DND-41 (cell line): ENCODE measurements around the gene WBP1L.
A peak's percentile ranks its signal among the peaks of the same experiment; 100 is the strongest.

Source experiments
- ATAC-seq: fragments of 200-7000 bp; cut with Tn5 transposase; 3 replicates; pipeline ENCODE4 v1.9.1; 2021; ENCODE audit warnings: low read depth; ENCODE audit not compliant: insufficient read depth
- DNase-seq: peaks from one replicate; pipeline ENCODE4 v3.0.0-alpha.2; 2020
- H2AFZ ChIP-seq: 2 replicates; pipeline ENCODE4 v1.6.0; 2012; ENCODE audit warnings: low read depth, low read length
- H3K27ac ChIP-seq: 2 replicates; pipeline ENCODE4 v1.5.1; 2012; ENCODE audit warnings: low read length, inconsistent platforms
- H3K27me3 ChIP-seq: fragments of 200-600 bp; sonication (generic); 2 replicates; pipeline ENCODE4 v1.6.0; 2012; ENCODE audit warnings: low read length, mild to moderate bottlenecking, inconsistent platforms; ENCODE audit not compliant: insufficient read depth, poor library complexity
- H3K36me3 ChIP-seq: 2 replicates; pipeline ENCODE4 v1.5.1; 2012; ENCODE audit warnings: low read length, inconsistent platforms; ENCODE audit not compliant: insufficient read depth
- H3K4me1 ChIP-seq: 2 replicates; pipeline ENCODE4 v1.5.1; 2012; ENCODE audit warnings: mild to moderate bottlenecking, low read length; ENCODE audit not compliant: insufficient read depth
- H3K4me2 ChIP-seq: 2 replicates; pipeline ENCODE4 v1.6.0; 2012; ENCODE audit warnings: mild to moderate bottlenecking, moderate library complexity, low read length, inconsistent platforms; ENCODE audit not compliant: insufficient read depth
- H3K4me3 ChIP-seq, 2 experiments: fragments of 200-600 bp in 1 of 2; shearing (Covaris generic) in 1 of 2; 2 replicates each; pipeline ENCODE4 v1.5.1; 2012 to 2016; ENCODE audit warnings: inconsistent platforms in 2 of 2, low read length in 2 of 2, mild to moderate bottlenecking in 2 of 2, low read depth in 1 of 2, moderate library complexity in 1 of 2
- H3K79me2 ChIP-seq: 2 replicates; pipeline ENCODE4 v1.6.0; 2012; ENCODE audit warnings: low read length, inconsistent platforms; ENCODE audit not compliant: insufficient read depth
- H3K9ac ChIP-seq: 2 replicates; pipeline ENCODE4 v1.6.0; 2012; ENCODE audit warnings: low read depth, mild to moderate bottlenecking, inconsistent platforms, low read length, moderate library complexity
- H3K9me3 ChIP-seq: 2 replicates; pipeline ENCODE4 v1.5.1; 2012; ENCODE audit warnings: low read length, moderate library complexity, mild to moderate bottlenecking, inconsistent platforms; ENCODE audit not compliant: insufficient read depth, severe bottlenecking
- H4K20me1 ChIP-seq: 2 replicates; pipeline ENCODE4 v1.6.0; 2012; ENCODE audit warnings: low read length; ENCODE audit not compliant: insufficient read depth
- CTCF ChIP-seq: IDR thresholded peaks from 2 replicates; pipeline ENCODE4 v1.5.1; 2012; ENCODE audit warnings: borderline replicate concordance, low read length, moderate library complexity, mild to moderate bottlenecking; ENCODE audit not compliant: poor library complexity, severe bottlenecking; ENCODE audit errors: extremely low read depth
- EZH2 ChIP-seq: IDR thresholded peaks from 3 replicates; pipeline ENCODE4 v1.6.1; 2012; ENCODE audit warnings: borderline replicate concordance, low read depth, mild to moderate bottlenecking, moderate library complexity, low read length, inconsistent platforms; ENCODE audit not compliant: severe bottlenecking

Gene WBP1L

GRCh38 chr10:102712843-102713538 lies 30.8 kb upstream of the WBP1L start:
- Histone ChIP-seq H3K4me2 (peak overlapping the region; percentile 82), H3K36me3 (peaks cover 12% of the 10 kb centered on the region), H3K9me3 (no peaks in the 10 kb centered on the region), H3K79me2 (peaks cover 36% of the 10 kb centered on the region), H3K4me3 (peak overlapping the region; percentile 98; a peak in 3 of 4 replicates), H2AFZ (peak overlapping the region; percentile 80), H3K27ac (peak overlapping the region; percentile 55), H3K27me3 (no peaks in the 10 kb centered on the region), H4K20me1 (peaks cover 12% of the 10 kb centered on the region; the same call in 1 of the 2 replicates), H3K4me1 (peaks cover 40% of the 10 kb centered on the region), H3K9ac (peak overlapping the region; percentile 84)
- ATAC-seq (no peak), DNase-seq (no peak)
- TF ChIP-seq EZH2: no peak
- TF ChIP-seq CTCF: no peak

DNA sequence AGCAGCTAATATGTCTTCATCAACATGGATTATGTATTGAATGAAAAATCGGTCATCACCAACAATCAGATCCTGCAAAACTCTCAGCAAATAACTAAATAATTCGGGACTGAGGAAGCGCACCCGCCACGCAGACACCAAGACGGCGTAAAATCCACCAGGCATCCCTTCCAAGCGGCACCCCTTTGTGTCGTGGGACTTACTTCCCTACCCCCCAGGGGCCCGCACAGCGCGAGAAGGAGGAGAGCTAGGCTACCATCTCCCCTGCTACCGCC lies 30.3 kb upstream of the WBP1L start:
- ATAC-seq (peak; percentile 38), DNase-seq (no peak)
- Histone ChIP-seq H3K4me2 (peak overlapping the region; percentile 82), H3K27ac (peak overlapping the region; percentile 55), H3K9ac (peak overlapping the region; percentile 84), H3K9me3 (no peaks in the 10 kb centered on the region), H2AFZ (peak overlapping the region; percentile 80), H3K36me3 (peaks cover 17% of the 10 kb centered on the region), H4K20me1 (peaks cover 17% of the 10 kb centered on the region; the same call in 1 of the 2 replicates), H3K4me1 (peaks cover 45% of the 10 kb centered on the region), H3K27me3 (no peaks in the 10 kb centered on the region), H3K79me2 (peaks cover 41% of the 10 kb centered on the region), H3K4me3 (peak overlapping the region; percentile 98; a peak in 3 of 4 replicates)
- TF ChIP-seq EZH2 (no peak), CTCF (no peak)

GRCh38 chr10:102713814-102714620 lies 29.7 kb upstream of the WBP1L start, which contains the start of gene ARL3:
Gene ARL3, minus strand, starts transcription at chr10:102714397. Its CDS starts 122 bp downstream, at chr10:102714275.
- H4K20me1 ChIP-seq: peaks cover 17% of the 10 kb centered on the region; the same call in 1 of the 2 replicates
- peak; percentile 53 for TF ChIP-seq CTCF
- no peak for TF ChIP-seq EZH2
- H3K27ac ChIP-seq: peak within 1 kb of the TSS; percentile 77
- H3K9ac ChIP-seq: peak within 1 kb of the TSS; percentile 84
- H3K4me3 ChIP-seq: peak within 1 kb of the TSS; percentile 98
- peaks cover 42% of the 10 kb centered on the region for H3K79me2 ChIP-seq
- no peaks in the 10 kb centered on the region for H3K27me3 ChIP-seq
- peak; percentile 92 for ATAC-seq
- no peaks in the 10 kb centered on the region for H3K9me3 ChIP-seq
- H2AFZ ChIP-seq: peak within 1 kb of the TSS; percentile 88
- H3K4me1 ChIP-seq: peaks cover 47% of the 10 kb centered on the region
- H3K36me3 ChIP-seq: peaks cover 18% of the 10 kb centered on the region
- peak; percentile 97 for DNase-seq
- peak within 1 kb of the TSS; percentile 82 for H3K4me2 ChIP-seq
